Measurements from ENCODE around the gene ZNF764.

- TF ChIP-seq CTCF (conservative IDR thresholded peaks at IDR 0.05; ENCODE audit: low read depth, low read length) (no peak), EZH2 (IDR thresholded peaks at IDR 0.05; ENCODE audit: borderline replicate concordance, low read depth, low read length, poor library complexity, severe bottlenecking) (no peak)
Measured at GRCh38 chr16:30524575-30525568, 33.3 kb downstream of the ZNF764 start.
